HG02610 (cell line): ENCODE measurements around the gene MSH3.
"Not testable (repeated sequence)": the region's sequence is repeated elsewhere in the genome, so short reads cannot be mapped to it uniquely, and the experiment has no call there.

ENCODE experiments used
- ATAC-seq: cut with Tn5 transposase; IDR thresholded peaks from one replicate; pipeline ENCODE4 v1.9.1; 2021; ENCODE audit warnings: mild to moderate bottlenecking, moderate library complexity; ENCODE audit not compliant: unreplicated experiment

Gene MSH3

DNA sequence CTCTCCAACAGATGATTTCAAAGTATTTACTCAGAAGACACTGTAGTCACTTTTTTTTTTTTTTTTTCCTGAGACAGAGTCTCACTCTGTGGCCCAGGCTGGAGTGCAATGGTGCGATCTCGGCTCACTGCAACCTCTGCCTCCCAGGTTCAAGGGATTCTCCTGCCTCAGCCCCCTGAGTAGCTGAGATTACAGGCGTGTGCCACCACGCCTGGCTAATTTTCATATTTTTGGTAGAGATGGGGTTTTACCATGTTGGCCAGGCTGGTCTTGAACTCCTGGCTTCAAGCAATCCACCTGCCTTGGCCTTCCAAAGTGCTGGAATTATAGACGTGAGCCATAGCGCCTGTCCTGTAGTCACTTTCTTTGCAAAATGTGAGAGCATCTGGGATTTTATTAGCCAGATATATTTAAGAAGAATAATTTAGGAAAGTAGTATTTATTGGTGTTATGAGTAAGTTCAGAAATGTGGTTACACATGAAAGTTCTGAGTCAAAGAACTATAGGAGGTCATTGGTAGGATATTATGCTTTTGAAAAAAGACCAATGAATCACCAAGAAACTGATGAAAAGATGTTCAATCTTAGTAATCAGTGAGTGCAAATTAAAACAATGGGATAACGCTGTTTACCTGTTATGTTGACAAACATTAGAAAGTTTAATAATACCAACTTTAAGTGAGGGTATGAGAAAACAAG, 135.0 kb downstream of the MSH3 start:
- not testable (repeated sequence) for ATAC-seq

DNA sequence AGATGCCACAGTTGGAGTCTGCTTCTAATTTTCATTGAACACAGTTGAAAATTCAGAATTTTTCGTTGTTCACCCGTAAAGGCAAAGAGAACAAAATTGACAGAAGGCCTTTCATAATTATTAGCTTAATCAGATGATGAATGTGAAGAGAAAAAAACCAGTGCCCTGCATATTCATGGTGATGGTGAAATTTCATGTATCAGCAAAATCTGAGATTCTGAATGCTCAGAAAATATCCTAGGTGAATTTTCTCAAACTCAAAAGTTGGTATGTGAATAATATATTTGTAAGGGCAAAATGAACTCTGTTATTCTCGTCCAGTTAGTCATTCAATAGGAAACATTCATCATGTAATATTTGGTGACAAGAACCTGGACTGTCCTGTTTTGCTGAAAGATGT, 136.2 kb downstream of the MSH3 start:
- ATAC-seq = no peak

DNA sequence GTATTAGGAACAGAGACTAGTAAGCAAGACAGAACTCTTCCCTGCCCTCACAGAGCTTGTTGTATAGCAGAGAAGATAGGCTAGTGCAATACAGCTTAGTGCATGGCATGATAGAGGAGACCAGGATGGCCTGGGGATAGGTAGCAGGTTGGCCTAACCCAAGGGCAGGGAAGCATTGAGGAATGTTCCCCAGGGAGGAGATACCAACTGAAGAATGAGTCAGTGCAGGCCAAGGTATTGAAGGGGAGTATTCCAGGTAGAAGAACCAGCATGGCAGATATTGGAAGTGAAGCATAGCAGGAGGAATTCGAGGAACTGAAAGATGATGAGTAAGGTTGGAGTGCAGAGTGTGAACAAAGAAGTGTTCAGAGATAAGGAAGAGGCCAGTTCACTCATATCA, 138.9 kb downstream of the MSH3 start:
- ATAC-seq = no peak

DNA sequence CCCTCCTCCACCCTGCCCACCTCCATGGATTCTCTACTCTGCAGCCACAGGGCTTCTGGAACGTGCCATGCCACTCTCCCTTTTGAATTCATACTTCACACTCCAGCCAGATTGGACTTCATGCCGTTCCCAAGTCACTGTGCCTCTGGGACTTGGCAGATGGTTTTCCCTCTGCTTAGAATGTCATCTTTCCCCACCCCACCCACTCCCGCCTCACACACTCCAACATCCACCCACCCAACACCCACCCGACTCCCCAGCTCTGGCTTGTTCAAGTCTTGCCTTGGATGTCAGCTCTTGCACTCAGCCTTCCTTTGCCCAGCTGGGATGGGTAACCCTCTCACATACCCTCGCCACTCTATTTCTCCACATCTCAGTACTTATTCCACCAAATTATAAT, 142.4 kb downstream of the MSH3 start:
- ATAC-seq = no peak

DNA sequence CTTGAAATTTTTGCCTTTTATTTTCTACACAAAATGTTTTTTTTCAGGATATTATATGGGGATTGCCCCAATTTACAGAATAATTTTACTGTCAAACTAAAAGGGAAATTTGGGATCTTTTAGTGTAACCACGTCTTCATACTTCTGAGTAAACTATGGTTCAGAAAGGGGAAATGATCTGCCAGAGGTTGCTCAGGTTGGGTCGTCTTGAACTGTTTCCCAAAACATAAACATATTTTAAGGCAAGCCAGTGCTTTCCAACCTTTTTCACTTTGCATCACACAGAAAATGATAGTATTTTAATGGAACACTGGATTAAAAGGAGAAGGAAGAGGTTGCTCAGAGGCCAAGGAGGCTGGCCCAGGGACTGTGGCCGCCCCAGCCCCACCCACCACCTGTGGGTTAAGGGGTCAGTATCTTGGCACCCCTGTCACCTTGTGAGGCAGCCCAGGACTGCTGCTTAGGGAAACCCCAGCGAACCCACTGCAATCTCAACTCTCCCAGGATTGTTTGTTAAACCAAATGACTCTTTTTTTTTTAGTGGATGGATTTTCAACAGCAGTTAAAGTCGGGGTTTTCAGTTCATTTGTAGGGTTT, 143.1 kb downstream of the MSH3 start:
- peak; percentile 64 for ATAC-seq

DNA sequence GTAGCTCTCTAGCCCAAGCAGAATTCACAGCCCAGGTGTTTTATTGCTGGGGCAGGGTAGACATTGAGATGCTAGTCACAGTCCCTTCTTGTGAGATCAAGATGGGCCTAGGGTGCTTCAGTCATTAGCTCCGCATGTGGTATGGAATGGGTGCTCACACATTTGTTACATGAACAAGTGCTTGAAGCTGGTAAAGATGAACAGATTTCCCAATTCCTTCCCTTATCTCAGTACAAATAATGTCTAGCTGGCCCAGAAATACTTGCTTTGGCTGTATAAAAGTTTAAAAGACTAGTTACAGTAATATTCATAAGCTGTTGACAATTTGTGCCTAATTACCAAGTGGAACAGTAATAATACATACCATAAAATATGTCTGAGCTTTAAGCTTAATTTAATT, 143.7 kb downstream of the MSH3 start:
- ATAC-seq = no peak

DNA sequence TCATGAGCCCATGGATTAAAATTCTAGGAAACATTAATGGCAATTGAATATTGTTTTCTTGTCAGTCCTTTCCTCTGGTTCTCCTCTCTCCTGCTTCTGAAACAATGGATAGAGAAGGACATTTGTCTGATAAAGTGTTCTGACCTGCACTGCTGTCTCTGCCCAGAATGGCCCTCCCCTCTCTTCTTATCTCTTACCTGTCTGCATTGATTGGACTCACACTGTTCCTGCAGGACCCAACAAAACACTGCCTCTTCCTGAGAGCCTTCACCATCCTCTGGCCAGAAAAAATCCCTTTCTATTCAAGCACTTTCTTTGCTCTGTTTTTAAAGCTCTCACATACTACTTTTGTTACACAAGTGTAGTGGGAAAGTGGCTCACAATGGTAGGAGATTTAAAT, 144.2 kb downstream of the MSH3 start:
- ATAC-seq = no peak

DNA sequence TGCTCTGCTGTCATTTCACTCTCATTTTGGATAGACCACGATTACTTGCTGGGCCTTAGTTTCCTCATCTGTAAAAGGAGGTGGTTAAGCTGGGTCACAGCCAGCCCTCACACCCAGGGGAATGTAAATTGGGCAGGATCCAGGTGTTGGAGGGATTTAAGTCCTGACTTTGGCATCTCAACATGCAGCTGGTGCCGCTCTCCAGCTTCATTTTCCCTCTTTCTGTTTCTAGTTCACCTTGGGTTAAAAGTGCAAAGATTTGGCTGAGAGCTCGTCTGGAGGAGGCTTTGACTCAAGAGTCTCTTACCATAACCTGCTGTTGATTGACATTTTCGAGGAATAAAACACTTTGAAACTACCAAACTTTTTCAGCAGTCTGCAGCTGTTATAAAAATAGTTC, 144.6 kb downstream of the MSH3 start:
- ATAC-seq = no peak

DNA sequence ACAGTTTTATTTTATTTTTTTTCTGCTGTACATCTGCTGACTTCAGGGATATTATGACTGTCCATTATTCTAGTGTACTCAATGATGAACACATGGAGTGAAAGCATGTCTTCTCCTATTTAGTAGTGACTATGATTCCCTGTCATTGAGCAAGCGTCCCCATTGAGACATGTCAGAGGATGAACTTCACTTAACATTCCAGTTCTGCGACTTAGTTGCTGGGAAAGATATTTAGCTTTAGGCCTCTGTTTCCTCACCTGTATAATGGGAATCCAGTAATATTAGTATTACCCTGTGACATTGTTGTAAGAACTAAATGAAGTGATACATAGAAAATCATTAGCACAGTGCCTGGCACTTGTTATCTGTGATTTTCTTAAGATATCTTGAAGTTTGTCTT, 145.1 kb downstream of the MSH3 start:
- ATAC-seq = no peak

DNA sequence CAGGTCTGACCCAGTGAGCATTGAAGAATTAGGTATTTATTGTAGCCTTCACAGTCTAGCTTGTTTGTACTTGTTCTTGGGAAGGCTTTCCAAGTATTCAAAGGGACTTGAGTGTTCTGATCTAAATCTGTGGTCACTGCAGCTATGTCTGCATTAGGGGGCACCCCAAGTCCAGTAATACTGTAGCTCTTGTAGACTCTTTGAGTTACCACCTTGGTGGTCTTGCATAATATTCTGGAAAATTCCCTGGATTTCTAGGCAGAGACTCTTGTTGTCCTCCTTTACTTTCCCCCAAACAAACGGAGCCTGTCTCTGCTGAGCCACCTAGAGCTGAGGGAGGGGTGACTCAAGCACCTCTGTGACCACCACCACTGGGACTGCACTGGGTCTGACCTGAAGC, 149.9 kb downstream of the MSH3 start:
- no peak for ATAC-seq

DNA sequence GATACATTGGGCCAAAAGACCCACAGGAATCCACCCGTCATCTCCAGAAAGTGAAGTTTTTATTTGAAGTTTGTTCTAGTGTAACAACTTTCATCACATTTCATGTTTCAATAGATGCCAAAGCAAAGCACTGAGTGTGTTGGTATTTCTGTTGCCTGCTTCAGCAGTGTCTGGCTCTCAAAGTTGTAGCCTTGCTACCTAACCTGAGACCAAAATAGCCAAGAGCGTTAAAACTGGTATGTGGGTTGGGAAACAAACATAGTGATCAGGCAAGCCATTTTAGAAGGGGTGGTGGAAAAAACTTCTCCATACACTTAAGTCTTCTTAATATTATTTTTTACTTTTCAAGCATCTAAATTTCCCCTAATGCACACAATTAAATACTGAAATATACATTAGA, 150.6 kb downstream of the MSH3 start:
- ATAC-seq = no peak

DNA sequence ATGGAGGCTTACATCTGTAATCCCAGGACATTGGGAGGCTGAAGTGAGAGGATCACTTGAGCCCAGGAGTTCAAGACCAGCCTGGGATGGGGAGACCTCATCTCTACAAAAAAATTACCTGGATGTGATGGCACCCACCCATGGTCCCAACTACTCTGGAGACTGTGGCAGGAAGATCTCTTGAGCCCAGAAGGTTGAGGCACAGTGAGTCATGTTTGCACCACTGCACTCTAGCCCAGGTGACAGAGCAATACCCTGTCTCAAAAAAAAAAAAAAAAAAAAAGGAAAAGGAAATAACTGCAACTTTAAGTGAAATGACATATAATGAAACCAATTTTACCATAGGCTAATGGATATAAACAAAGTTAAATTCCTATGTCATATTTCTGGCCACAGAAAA, 152.5 kb downstream of the MSH3 start:
- no peak for ATAC-seq

DNA sequence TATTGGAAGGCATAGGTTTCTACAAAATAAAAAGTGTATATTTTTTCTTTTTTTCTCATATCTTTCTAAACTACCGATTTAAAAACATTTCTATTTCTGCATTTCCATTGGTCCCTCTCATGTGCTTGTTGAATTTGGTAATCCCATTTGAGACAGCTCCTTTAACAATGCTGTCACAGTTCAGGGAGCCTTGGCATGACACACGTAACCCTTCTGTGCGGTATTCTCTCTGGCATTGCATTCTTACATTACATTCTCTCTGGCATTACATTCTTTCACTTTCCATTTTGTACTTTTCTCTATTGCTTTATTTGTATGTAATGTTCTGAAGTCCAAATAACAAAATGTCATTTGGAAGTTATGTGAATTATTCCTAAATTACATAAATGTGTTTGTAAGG, 155.0 kb downstream of the MSH3 start:
- ATAC-seq = no peak

DNA sequence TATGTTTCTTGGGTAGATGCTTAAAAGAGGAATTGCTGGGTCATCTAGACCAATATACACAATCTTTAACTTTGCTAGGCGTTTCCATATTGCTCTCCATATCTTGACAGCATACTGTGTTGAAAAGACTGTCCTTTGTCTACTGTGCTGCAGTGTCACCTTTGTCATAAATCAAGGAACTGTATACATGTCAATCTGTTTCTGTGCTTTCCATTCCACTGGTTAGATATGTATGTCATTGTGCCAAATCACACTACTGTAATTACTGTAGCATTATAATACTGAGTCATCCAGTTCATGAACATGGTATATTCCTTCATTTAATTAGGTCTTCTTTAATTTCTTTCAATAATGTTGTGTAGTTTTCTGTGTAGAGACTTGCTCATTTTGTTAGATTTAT, 156.0 kb downstream of the MSH3 start:
- no peak for ATAC-seq

DNA sequence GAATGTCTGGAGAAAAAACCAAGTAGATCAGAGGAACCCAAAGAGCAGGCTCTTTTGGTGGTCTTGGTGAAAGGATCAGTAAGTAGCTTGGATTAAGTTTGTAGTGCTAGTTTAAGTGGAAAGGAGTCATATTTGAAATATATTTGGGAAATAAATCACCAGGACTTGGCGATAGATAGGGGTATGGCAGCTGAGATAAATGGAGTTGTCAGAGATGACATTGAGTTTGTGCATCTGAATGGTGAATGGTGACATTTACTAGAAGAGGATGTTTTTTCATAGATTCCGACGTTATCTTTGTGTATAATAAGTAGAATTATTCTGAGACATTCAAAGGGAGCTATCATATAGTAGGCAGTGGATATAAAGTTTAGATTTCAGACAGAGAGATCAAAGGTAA, 162.1 kb downstream of the MSH3 start:
- ATAC-seq = no peak

DNA sequence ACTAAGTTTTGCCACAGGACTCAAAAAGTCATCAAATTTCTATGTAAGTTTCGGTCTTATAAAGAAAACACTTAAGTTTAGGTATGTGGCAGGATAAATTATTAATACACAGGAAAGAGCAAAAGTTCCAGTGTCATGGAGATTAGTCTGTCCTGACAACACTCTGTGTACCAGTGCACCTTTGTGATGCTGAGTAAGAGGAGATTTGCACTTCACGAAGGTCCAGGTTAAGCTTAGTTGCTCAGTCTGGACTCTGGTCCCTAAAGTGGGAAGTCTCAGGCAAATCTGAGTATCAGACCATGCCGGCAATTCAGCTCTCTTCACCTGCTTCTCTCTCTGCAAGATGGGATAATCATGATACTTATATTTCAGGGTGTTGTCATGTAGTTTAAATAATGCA, 166.2 kb downstream of the MSH3 start:
- ATAC-seq = no peak

DNA sequence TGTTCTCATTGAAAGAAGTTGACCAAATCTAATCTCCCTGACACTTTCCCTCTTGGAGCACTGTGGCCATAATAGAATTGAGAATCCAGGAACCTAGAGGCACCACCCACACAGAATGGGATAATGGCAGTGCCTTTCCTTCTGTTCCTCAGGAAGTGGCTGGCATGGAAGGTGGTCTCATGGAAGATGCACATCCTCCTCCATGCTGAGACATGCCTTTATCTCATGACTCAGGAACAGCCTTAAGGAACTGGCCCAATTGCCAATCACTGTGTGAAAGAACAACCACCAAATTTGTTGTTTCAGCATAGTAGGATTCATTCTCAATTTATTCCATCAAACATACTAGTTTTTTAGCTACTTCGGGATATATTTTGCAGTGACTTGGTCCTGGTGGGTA, 168.2 kb downstream of the MSH3 start:
- no peak for ATAC-seq

DNA sequence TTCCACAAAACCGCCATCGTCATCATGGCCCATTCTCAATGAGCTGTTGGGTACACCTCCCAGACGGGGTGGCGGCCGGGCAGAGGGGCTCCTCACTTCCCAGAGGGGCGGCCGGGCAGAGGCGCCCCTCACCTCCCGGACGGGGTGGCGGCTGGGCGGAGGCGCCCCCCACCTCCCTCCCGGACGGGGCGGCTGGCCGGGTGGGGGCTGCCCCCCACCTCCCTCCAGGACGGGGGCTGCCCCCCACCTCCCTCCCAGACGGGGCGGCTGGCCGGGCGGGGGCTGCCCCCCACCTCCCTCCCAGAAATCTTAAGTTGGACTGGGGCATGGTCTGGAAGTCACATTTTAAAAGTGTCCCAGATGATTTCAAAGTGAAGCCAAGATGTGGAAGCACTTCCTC, 169.7 kb downstream of the MSH3 start:
- not testable (repeated sequence) for ATAC-seq

DNA sequence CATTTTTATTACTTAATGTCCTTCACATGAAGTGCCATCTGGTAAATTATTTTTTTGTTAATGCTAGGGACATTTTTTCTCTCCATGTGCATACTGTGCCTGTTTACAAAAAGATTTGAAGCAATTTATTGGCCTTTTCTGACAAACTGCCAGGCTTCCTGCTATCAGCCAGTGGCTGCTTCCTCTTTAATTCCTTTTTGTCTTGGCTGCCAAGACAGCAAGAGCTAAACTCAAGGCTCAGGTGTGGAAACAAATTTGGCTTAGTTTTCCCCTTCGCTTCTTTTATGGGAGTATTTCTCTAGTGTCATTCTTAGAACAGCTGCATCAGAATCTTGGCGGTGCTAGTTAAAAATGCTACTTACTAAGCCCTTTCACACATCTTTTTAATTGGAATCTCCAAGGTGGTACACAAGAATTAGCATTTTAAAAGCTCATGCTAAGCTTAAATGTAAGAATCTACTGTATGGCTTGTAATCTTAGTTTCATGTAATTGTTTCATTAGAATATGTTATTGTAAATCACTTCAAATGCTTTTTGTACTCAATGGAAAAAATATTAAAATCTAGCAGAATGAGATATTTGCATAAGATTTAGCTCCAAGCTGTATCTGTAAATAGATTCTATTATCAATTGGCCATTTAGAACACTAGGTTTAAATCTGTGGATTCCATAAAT, 171.5 kb downstream of the MSH3 start:
- no peak for ATAC-seq

DNA sequence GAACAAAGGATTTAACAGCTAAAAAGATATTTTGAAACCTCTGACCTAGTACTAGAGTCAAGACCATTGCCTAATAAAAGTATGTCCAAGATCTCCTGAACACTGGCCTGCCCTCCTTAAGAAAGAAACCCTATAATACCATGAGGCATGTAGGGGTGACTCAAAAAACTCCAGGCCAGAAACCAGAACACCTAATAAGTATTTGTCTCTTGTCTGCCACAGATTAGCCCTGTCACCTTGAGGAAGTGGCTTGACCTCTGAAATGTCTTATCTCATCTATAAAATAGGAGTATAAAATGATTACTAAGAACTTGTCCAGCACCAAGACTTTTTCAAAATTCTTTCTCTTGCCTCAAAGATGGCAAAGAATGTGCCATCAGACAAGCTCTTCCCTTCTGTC, 180.3 kb downstream of the MSH3 start:
- no peak for ATAC-seq

DNA sequence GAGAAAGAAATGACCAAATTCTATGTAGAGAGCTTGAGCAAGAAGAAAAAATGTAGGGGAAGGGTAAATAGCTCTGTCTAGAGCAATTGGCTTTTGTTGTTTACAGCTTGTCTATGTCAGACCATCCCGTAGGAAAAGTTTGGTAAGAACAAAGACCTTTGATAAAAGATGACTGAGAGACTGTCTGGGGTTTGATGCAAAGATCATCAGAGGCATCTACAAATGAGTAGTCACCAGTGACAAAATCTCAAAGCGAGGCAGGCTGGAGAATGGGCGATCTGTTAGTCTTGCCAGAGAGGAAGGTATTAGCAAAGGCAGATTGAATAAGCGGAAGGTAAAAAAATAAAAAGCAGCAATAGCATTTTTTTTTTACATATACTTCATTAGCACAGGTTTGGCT, 180.7 kb downstream of the MSH3 start:
- no peak for ATAC-seq

DNA sequence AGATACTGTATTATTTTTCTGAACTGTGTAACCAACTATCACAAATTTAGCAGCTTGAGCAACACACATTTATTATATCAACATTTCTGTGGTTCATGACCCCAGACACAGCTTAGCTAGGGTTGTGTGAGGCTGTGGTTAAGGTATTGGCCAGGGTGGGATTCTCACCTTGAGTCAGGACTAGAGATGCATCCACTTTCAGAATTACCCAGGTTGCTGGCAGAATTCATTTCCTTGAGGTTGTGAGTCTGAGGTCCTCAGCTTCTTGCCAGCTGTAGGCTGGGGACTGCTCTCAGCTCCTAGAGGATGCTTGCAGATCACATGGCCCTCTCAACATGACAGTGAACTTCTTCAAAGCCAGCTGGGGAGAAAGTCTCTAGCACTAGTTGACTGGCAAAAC, 183.2 kb downstream of the MSH3 start:
- ATAC-seq = peak; percentile 98
